HEK293 (cell line): Measurements from ENCODE around the gene ELP6.

Experiments
- CTCF ChIA-PET: fragments of 350-600 bp; formaldehyde crosslinking; extraction: SDS; loops from one replicate; lab custom pipeline; 2021; ENCODE audit warnings: antibody characterized with exemption; lab: Yijun Ruan, JAX
- POLR2A ChIA-PET: fragments of 300-600 bp; formaldehyde crosslinking; extraction: SDS; loops from one replicate; lab custom pipeline; 2020; ENCODE audit warnings: antibody characterized with exemption, inconsistent platforms; lab: Yijun Ruan, JAX
- H3K27ac ChIP-seq: fragments of 200-500 bp; sonication (Bioruptor generic); 2 replicates; pipeline ENCODE4 v1.5.1; 2014; ENCODE audit warnings: low read depth, low read length, control low read depth, inconsistent platforms; ENCODE audit errors: extremely low read depth
- H3K36me3 ChIP-seq, 2 experiments: fragments of 200-500 bp in 1 of 2; sonication (Bioruptor generic) in 1 of 2; 1 replicate in 1 of 2; 2 replicates in 1 of 2; pipeline ENCODE4 v1.5.1; 2014 to 2017; ENCODE audit warnings: inconsistent platforms in 2 of 2, low read length in 2 of 2; ENCODE audit not compliant: control insufficient read depth in 2 of 2, insufficient read depth in 1 of 2
- H3K4me1 ChIP-seq: fragments of 200-500 bp; sonication (Bioruptor generic); 2 replicates; pipeline ENCODE4 v1.5.1; 2014; ENCODE audit warnings: mild to moderate bottlenecking, low read length, inconsistent platforms; ENCODE audit not compliant: control insufficient read depth, insufficient read depth
- H3K4me3 ChIP-seq: 2 replicates; pipeline ENCODE4 v1.5.1; 2011; ENCODE audit warnings: low read depth, mild to moderate bottlenecking, control low read depth, low read length, moderate library complexity
- H3K9me3 ChIP-seq: fragments of 200-500 bp; sonication (Bioruptor generic); 2 replicates; pipeline ENCODE4 v1.5.1; 2014; ENCODE audit warnings: low read depth, low read length, inconsistent platforms; ENCODE audit not compliant: control insufficient read depth, insufficient read depth
- BCL6B ChIP-seq: fragments of 450-650 bp; formaldehyde crosslinking; IDR thresholded peaks from 2 replicates; pipeline ENCODE4 v1.5.1; 2017; ENCODE audit warnings: missing biosample characterization, missing genetic modification characterization
- KLF9 ChIP-seq: fragments of 450-650 bp; formaldehyde crosslinking; IDR thresholded peaks from 2 replicates; pipeline ENCODE4 v1.5.1; 2016; ENCODE audit warnings: missing biosample characterization, missing genetic modification characterization, low read depth
- RBAK ChIP-seq: fragments of 450-650 bp; formaldehyde crosslinking; IDR thresholded peaks from 2 replicates; pipeline ENCODE4 v1.5.1; 2016; ENCODE audit warnings: missing biosample characterization, missing genetic modification characterization
- SCRT2 ChIP-seq: fragments of 450-650 bp; formaldehyde crosslinking; IDR thresholded peaks from 2 replicates; pipeline ENCODE4 v1.5.1; 2016; ENCODE audit warnings: missing biosample characterization, missing genetic modification characterization
- TCF7L2 ChIP-seq: IDR thresholded peaks from 2 replicates; pipeline ENCODE4 v1.6.1; 2011; ENCODE audit warnings: low read depth, mild to moderate bottlenecking, inconsistent platforms, low read length, moderate library complexity, borderline replicate concordance
- TSHZ1 ChIP-seq: fragments of 450-650 bp; formaldehyde crosslinking; IDR thresholded peaks from 2 replicates; pipeline ENCODE4 v1.5.1; 2016; ENCODE audit warnings: missing biosample characterization, missing genetic modification characterization, borderline replicate concordance
- ZBTB1 ChIP-seq: fragments of 450-650 bp; formaldehyde crosslinking; IDR thresholded peaks from 2 replicates; pipeline ENCODE4 v1.5.1; 2016; ENCODE audit warnings: missing biosample characterization, missing genetic modification characterization
- ZNF10 ChIP-seq: fragments of 450-650 bp; formaldehyde crosslinking; IDR thresholded peaks from 2 replicates; pipeline ENCODE4 v1.5.1; 2017; ENCODE audit warnings: missing biosample characterization, missing genetic modification characterization
- ZNF169 ChIP-seq: fragments of 450-650 bp; formaldehyde crosslinking; IDR thresholded peaks from 2 replicates; pipeline ENCODE4 v1.5.1; 2016; ENCODE audit warnings: missing biosample characterization, missing genetic modification characterization
- ZNF24 ChIP-seq: fragments of 450-650 bp; formaldehyde crosslinking; IDR thresholded peaks from 2 replicates; pipeline ENCODE4 v1.5.1; 2016; ENCODE audit warnings: missing biosample characterization, missing genetic modification characterization
- ZNF274 ChIP-seq, 2 experiments: fragments of 200-500 bp in 1 of 2; fragments of 450-650 bp in 1 of 2; sonication (Bioruptor generic) in 1 of 2; formaldehyde crosslinking in 1 of 2; IDR thresholded peaks; 2 replicates each; pipeline versions ENCODE4 v1.5.1 to v1.6.1; 2014 to 2016; ENCODE audit warnings: borderline replicate concordance in 1 of 2, inconsistent platforms in 1 of 2, low read length in 1 of 2, missing biosample characterization in 1 of 2, missing genetic modification characterization in 1 of 2
- ZNF292 ChIP-seq: fragments of 450-650 bp; formaldehyde crosslinking; IDR thresholded peaks from 2 replicates; pipeline ENCODE4 v1.5.1; 2016; ENCODE audit warnings: low read depth, missing biosample characterization, missing genetic modification characterization, borderline replicate concordance
- ZNF501 ChIP-seq: fragments of 450-650 bp; formaldehyde crosslinking; IDR thresholded peaks from 2 replicates; pipeline ENCODE4 v1.5.1; 2016; ENCODE audit warnings: missing biosample characterization, missing genetic modification characterization
- ZNF747 ChIP-seq: fragments of 450-650 bp; formaldehyde crosslinking; IDR thresholded peaks from 2 replicates; pipeline ENCODE4 v1.5.1; 2016; ENCODE audit warnings: missing biosample characterization, missing genetic modification characterization
- ZNF76 ChIP-seq: fragments of 450-650 bp; formaldehyde crosslinking; IDR thresholded peaks from 2 replicates; pipeline ENCODE4; 2016; ENCODE audit warnings: low read depth, missing biosample characterization, missing genetic modification characterization, borderline replicate concordance
- ZNF837 ChIP-seq: fragments of 450-650 bp; formaldehyde crosslinking; IDR thresholded peaks from 2 replicates; pipeline ENCODE4 v1.5.1; 2016; ENCODE audit warnings: missing biosample characterization, missing genetic modification characterization
- TF ChIP-seq, protein P1 (sequence below): fragments of 450-650 bp; formaldehyde crosslinking; IDR thresholded peaks from 2 replicates; pipeline ENCODE4 v1.5.1; 2017; ENCODE audit warnings: missing biosample characterization, missing genetic modification characterization

Gene ELP6

DNA sequence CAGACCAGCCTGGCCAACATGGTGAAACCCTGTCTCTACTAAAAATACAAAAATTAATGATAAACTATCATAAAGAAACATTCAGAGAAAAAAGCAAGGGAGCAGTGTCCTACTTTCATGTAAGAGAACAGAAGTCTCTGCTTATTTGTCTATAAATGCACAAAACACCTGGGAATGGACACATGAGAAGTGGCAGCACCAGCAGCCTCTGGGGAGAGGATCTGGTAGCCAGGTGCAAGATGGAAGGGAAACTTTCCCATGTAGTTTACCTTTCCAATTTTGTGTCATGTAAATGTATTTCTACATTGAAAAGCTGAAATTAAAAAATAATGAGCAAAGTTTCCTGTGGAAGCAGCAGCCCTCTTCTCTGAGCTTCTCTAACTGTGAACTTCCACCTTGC lies 56.5 kb downstream of the ELP6 start:
- ChIA-PET CTCF (no interaction called here), POLR2A (no interaction called here)
- H3K4me1 ChIP-seq: no peaks in the 10 kb centered on the region
- H3K27ac ChIP-seq: no peak overlapping the region
- no peaks in the 10 kb centered on the region for H3K36me3 ChIP-seq
- no peak overlapping the region for H3K4me3 ChIP-seq
- no peaks in the 10 kb centered on the region for H3K9me3 ChIP-seq
- TF ChIP-seq ZNF10 (tag by site-specific recombination): no peak
- TF ChIP-seq TSHZ1: no peak
- no peak for TF ChIP-seq ZBTB1
- no peak for TF ChIP-seq RBAK (tag by site-specific recombination)
- no peak for TF ChIP-seq ZNF76
- TF ChIP-seq TCF7L2: no peak
- TF ChIP-seq ZNF501: no peak
- no peak for TF ChIP-seq BCL6B
- TF ChIP-seq KLF9 (tag by site-specific recombination): no peak
- no peak for TF ChIP-seq ZNF292
- no peak for TF ChIP-seq ZNF24 (tag by site-specific recombination)
- no peak for TF ChIP-seq ZNF747 (tag by site-specific recombination)
- TF ChIP-seq, all 188 proteins: peak for 0

- no peak for TF ChIP-seq ZNF274 (IDR thresholded peaks at IDR 0.05; ENCODE audit: low read length)
- no peak for TF ChIP-seq ZNF274 (tag by site-specific recombination; IDR thresholded peaks at IDR 0.05; ENCODE audit: borderline replicate concordance)
- TF ChIP-seq ZNF169 (tag by site-specific recombination): no peak
- peak; percentile 43 for TF ChIP-seq SCRT2 (tag by site-specific recombination)
- TF ChIP-seq ZNF837 (tag by site-specific recombination): no peak
- TF ChIP-seq, protein P1, sequence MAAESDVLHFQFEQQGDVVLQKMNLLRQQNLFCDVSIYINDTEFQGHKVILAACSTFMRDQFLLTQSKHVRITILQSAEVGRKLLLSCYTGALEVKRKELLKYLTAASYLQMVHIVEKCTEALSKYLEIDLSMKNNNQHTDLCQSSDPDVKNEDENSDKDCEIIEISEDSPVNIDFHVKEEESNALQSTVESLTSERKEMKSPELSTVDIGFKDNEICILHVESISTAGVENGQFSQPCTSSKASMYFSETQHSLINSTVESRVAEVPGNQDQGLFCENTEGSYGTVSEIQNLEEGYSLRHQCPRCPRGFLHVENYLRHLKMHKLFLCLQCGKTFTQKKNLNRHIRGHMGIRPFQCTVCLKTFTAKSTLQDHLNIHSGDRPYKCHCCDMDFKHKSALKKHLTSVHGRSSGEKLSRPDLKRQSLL: no peak
- Histone ChIP-seq H3K27ac (no peak overlapping the region), H3K4me3 (no peak overlapping the region), H3K4me1 (no peaks in the 10 kb centered on the region), H3K9me3 (no peaks in the 10 kb centered on the region), H3K36me3 (no peaks in the 10 kb centered on the region)
- CTCF ChIA-PET: no interaction called here
- POLR2A ChIA-PET: no interaction called here
Observed at GRCh38 chr3:47455806-47456452, 57.6 kb downstream of the ELP6 start.
